OCI-LY7 (cell line): ENCODE measurements around the gene BDKRB1. TPM values are rescaled to one million over a fixed set of nuclear protein-coding genes. Genes with fewer than 3 reads are reported as not detected.

Experiments
- Bru-seq: library from RNA; stranded (reverse); fragments of 400-500 nt; gene quantifications from one replicate; lab custom pipeline; 2021; lab: Mats Ljungman, UMichigan
- BruChase-seq, 2 experiments: library from RNA; stranded (reverse); fragments of 400-500 nt; gene quantifications; one replicate each; lab custom pipeline; 2021; lab: Mats Ljungman, UMichigan
- BruUV-seq: library from RNA; stranded (reverse); fragments of 400-500 nt; replicated peaks from 2 replicates; lab custom pipeline; 2021; lab: Mats Ljungman, UMichigan
- CTCF ChIA-PET: fragments of 300-600 bp; sonication (Branson Sonifier 250); formaldehyde crosslinking; loops from one replicate; lab custom pipeline; 2022; ENCODE audit warnings: antibody characterized with exemption; ENCODE audit not compliant: unreplicated experiment; lab: Charles Lee
- POLR2A ChIA-PET: fragments of 300-600 bp; sonication (Branson Sonifier 250); formaldehyde crosslinking; loops from one replicate; lab custom pipeline; 2022; ENCODE audit warnings: antibody characterized with exemption; lab: Charles Lee
- DNase-seq: peaks from one replicate; pipeline ENCODE4 v3.0.0-alpha.2; 2015; ENCODE audit warnings: low spot score
- H2AFZ ChIP-seq: fragments of 200-600 bp; sonication (generic), shearing (Covaris generic); 2 replicates; pipeline ENCODE4 v1.6.1; 2014; ENCODE audit warnings: mild to moderate bottlenecking, antibody characterized with exemption, low read length, moderate library complexity
- H3K27ac ChIP-seq: fragments of 200-600 bp; sonication (generic); 2 replicates; pipeline ENCODE4 v1.5.1; 2014; ENCODE audit warnings: mixed run types, low read depth, mild to moderate bottlenecking, moderate library complexity, low read length, inconsistent platforms; ENCODE audit not compliant: poor library complexity, severe bottlenecking
- H3K36me3 ChIP-seq: fragments of 200-600 bp; sonication (generic); 2 replicates; pipeline ENCODE4 v1.6.1; 2014; ENCODE audit warnings: mild to moderate bottlenecking, antibody characterized with exemption, low read length, moderate library complexity, mixed read lengths; ENCODE audit not compliant: insufficient read depth
- H3K4me1 ChIP-seq: fragments of 200-600 bp; sonication (generic); 2 replicates; pipeline ENCODE4 v1.5.1; 2014; ENCODE audit warnings: mild to moderate bottlenecking, low read length; ENCODE audit not compliant: insufficient read depth, poor library complexity, severe bottlenecking
- H3K4me2 ChIP-seq: fragments of 200-600 bp; sonication (generic); 2 replicates; pipeline ENCODE4 v1.6.1; 2014; ENCODE audit warnings: mild to moderate bottlenecking, low read length
- H3K4me3 ChIP-seq: fragments of 200-600 bp; sonication (generic); 2 replicates; pipeline ENCODE4 v1.5.1; 2014; ENCODE audit warnings: mild to moderate bottlenecking, low read depth, low read length; ENCODE audit not compliant: poor library complexity, severe bottlenecking
- H3K79me2 ChIP-seq: fragments of 200-600 bp; sonication (generic); 2 replicates; pipeline ENCODE4 v1.6.1; 2016; ENCODE audit warnings: low read depth, mild to moderate bottlenecking, low read length, moderate library complexity, mixed read lengths; ENCODE audit not compliant: insufficient read depth
- H3K9me2 ChIP-seq: fragments of 200-600 bp; sonication (generic); 2 replicates; pipeline ENCODE4 v1.6.1; 2016; ENCODE audit warnings: mild to moderate bottlenecking, low read length, mixed read lengths; ENCODE audit not compliant: insufficient read depth
- H3K9me3 ChIP-seq: fragments of 200-600 bp; sonication (generic); 2 replicates; pipeline ENCODE4 v1.6.1; 2014; ENCODE audit warnings: mild to moderate bottlenecking, mixed run types, low read length, mixed read lengths
- H4K20me1 ChIP-seq: fragments of 200-600 bp; sonication (generic); 2 replicates; pipeline ENCODE4 v1.6.1; 2014; ENCODE audit warnings: mild to moderate bottlenecking, antibody characterized with exemption, low read length, moderate library complexity, mixed read lengths; ENCODE audit not compliant: insufficient read depth
- EZH2phosphoT487 ChIP-seq: fragments of 200-600 bp; sonication (generic); IDR thresholded peaks from 2 replicates; pipeline ENCODE4 v1.6.1; 2018; ENCODE audit warnings: low read depth, borderline replicate concordance, mild to moderate bottlenecking, mixed run types, antibody characterized with exemption, low read length, moderate library complexity, mixed read lengths
- intact Hi-C: fragments of 100-400 bp; cut with micrococcal nuclease; formaldehyde crosslinking; loops from one replicate; pipeline ENCODE4 v1.10.0; 2022; ENCODE audit not compliant: unreplicated experiment
- long read RNA-seq: library from polyadenylated mRNA; stranded (forward); transcript quantifications from one replicate; pipeline ENCODE4 v2.0.0, GENCODE V29; 2022
- total RNA-seq, 2 experiments: library from RNA; depleted of rRNA in 1 of 2; stranded (reverse); fragments of >200 nt in 1 of 2; shearing (Covaris generic) in 1 of 2; gene quantifications; 2 replicates each; pipeline ENCODE4 v1.2.3, GENCODE V29; 2014 to 2022
- TF ChIP-seq, protein P1 (sequence below): fragments of 200-600 bp; sonication (generic); conservative IDR thresholded peaks from 2 replicates; pipeline ENCODE4 v1.5.1; 2014; ENCODE audit warnings: mild to moderate bottlenecking, antibody characterized with exemption, low read length, moderate library complexity, mixed read lengths

Gene BDKRB1
- total RNA-seq (2014; rRNA removed; shearing (Covaris generic)), result not detected in 2 replicates
- total RNA-seq (2022), result not detected in 2 replicates
- Bru-seq, nascent RNA, result not detected
- not detected for BruChase-seq, experiment 1, labeled RNA remaining after a 6-hour chase
- percentile 13 among the genes with signal in this experiment for BruChase-seq, experiment 2, labeled RNA remaining after a 2-hour chase
- long read RNA-seq, result 0 reads

- H3K27ac ChIP-seq, result no peak within 1 kb of the TSS
- no peaks in the 10 kb centered on the region for H3K9me3 ChIP-seq
- no peaks in the 10 kb centered on the region for H4K20me1 ChIP-seq
- CTCF ChIA-PET, result no interaction called here
- POLR2A ChIA-PET, result no interaction called here
- H3K4me2 ChIP-seq, result no peak within 1 kb of the TSS
- H3K4me1 ChIP-seq, result no peaks in the 10 kb centered on the region
- H3K36me3 ChIP-seq, result no peaks in the 10 kb centered on the region
- TF ChIP-seq, protein P1, sequence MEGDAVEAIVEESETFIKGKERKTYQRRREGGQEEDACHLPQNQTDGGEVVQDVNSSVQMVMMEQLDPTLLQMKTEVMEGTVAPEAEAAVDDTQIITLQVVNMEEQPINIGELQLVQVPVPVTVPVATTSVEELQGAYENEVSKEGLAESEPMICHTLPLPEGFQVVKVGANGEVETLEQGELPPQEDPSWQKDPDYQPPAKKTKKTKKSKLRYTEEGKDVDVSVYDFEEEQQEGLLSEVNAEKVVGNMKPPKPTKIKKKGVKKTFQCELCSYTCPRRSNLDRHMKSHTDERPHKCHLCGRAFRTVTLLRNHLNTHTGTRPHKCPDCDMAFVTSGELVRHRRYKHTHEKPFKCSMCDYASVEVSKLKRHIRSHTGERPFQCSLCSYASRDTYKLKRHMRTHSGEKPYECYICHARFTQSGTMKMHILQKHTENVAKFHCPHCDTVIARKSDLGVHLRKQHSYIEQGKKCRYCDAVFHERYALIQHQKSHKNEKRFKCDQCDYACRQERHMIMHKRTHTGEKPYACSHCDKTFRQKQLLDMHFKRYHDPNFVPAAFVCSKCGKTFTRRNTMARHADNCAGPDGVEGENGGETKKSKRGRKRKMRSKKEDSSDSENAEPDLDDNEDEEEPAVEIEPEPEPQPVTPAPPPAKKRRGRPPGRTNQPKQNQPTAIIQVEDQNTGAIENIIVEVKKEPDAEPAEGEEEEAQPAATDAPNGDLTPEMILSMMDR, result no peak
- TF ChIP-seq EZH2phosphoT487, result no peak
- no peak within 1 kb of the TSS for H3K4me3 ChIP-seq
- no peak within 1 kb of the TSS for H2AFZ ChIP-seq
- DNase-seq, result no peak
- H3K79me2 ChIP-seq, result no peaks in the 10 kb centered on the region
- H3K9me2 ChIP-seq, result no peaks in the 10 kb centered on the region
- intact Hi-C loops, result no loop called here
- no TSS peak for BruUV-seq
Measured at GRCh38 chr14:96255501-96256366, at the start of gene BDKRB1. TSS of gene BDKRB1 (plus strand) at chr14:96256210. CDS start at chr14:96263683, 7,473 bp downstream.

DNA sequence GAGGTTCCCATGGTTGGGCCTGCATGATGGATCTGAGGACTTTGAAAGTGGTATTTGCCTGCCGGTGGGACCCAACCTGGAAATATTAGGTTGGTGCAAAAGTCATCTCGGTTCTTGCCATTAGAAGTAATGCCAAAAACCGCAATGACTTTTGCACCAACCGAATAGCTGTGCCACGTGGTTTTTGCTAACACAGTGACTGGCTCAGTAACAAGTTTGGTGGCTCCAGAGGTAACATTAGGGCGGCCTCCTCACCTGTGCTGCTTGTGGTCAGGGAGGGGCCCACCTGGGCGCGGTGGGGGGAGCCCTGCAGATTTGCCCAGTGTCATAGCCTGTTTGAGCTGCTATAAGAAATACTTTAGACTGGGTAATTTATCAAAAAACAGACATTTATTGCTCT lies 49.5 kb upstream of the BDKRB1 start:
- no peaks in the 10 kb centered on the region for H3K9me2 ChIP-seq
- H3K9me3 ChIP-seq, result no peaks in the 10 kb centered on the region
- H3K79me2 ChIP-seq, result no peaks in the 10 kb centered on the region
- intact Hi-C loops, result no loop called here
- no peaks in the 10 kb centered on the region for H4K20me1 ChIP-seq
- POLR2A ChIA-PET, result no interaction called here
- CTCF ChIA-PET, result no interaction called here
- peaks cover 5% of the 10 kb centered on the region for H3K4me1 ChIP-seq
- H3K27ac ChIP-seq, result no peak overlapping the region
- TF ChIP-seq EZH2phosphoT487, result no peak
- TF ChIP-seq, protein P1, result no peak
- no TSS peak for BruUV-seq
- no peak overlapping the region for H3K4me2 ChIP-seq
- DNase-seq, result peak; percentile 12
- no peak overlapping the region for H2AFZ ChIP-seq
- H3K4me3 ChIP-seq, result no peak overlapping the region
- no peaks in the 10 kb centered on the region for H3K36me3 ChIP-seq

DNA sequence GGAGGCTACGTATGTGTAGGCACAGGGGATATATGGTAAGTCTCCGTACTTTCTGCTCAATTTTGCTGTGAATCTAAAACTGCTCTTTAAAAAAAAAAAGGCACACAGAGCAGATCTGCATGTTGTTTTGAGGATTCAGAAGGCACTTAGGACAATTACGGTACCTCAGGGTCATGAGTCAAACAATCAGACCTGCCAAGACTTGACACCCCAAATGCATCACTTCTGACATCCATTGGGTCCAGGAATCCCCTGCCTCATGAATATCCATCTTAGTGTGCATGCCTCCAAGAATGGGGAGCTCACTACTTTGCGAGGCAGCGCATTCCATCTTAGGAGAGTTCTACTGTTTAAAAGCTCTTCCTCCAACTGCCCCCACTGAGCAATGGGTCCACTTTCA lies 48.3 kb upstream of the BDKRB1 start:
- H3K36me3 ChIP-seq, result no peaks in the 10 kb centered on the region
- H4K20me1 ChIP-seq, result no peaks in the 10 kb centered on the region
- no peak overlapping the region for H3K27ac ChIP-seq
- no peaks in the 10 kb centered on the region for H3K9me3 ChIP-seq
- H3K79me2 ChIP-seq, result no peaks in the 10 kb centered on the region
- no peak overlapping the region for H3K4me2 ChIP-seq
- no peak for TF ChIP-seq EZH2phosphoT487
- TF ChIP-seq, protein P1, result no peak
- no peak overlapping the region for H3K4me3 ChIP-seq
- H3K4me1 ChIP-seq, result peaks cover 5% of the 10 kb centered on the region
- ChIA-PET POLR2A (interaction anchor here (1.0 kb wide), 1 partner anchor 9 kb away, joined by 3 read pairs; no protein-coding TSS in a partner anchor), CTCF (no interaction called here)
- DNase-seq, result no peak
- no peaks in the 10 kb centered on the region for H3K9me2 ChIP-seq
- intact Hi-C loops, result no loop called here
- no peak overlapping the region for H2AFZ ChIP-seq
- no TSS peak for BruUV-seq
